Mesodermal cell (in vitro differentiated cells): ENCODE data around the gene CACNA1I.

Experiments
- H3K27ac ChIP-seq: 2 replicates; pipeline ENCODE4 v1.7.0; 2013; ENCODE audit warnings: mild to moderate bottlenecking, low read depth, low read length, moderate library complexity; ENCODE audit not compliant: severe bottlenecking
- H3K36me3 ChIP-seq: 2 replicates; pipeline ENCODE4 v1.7.1; 2013; ENCODE audit warnings: mild to moderate bottlenecking, low read length, moderate library complexity; ENCODE audit not compliant: control insufficient read depth, insufficient read depth
- H3K4me1 ChIP-seq: one replicate; pipeline ENCODE4 v1.7.1; 2013; ENCODE audit warnings: mild to moderate bottlenecking, low read length; ENCODE audit not compliant: insufficient read depth, control insufficient read depth, poor library complexity, severe bottlenecking
- H3K4me3 ChIP-seq: 2 replicates; pipeline ENCODE4 v1.7.0; 2013; ENCODE audit warnings: low read length, control low read depth, mild to moderate bottlenecking; ENCODE audit not compliant: insufficient read depth, poor library complexity, severe bottlenecking; ENCODE audit errors: extremely low read depth
- H3K9me3 ChIP-seq: 2 replicates; pipeline ENCODE4 v1.7.1; 2013; ENCODE audit warnings: mild to moderate bottlenecking, low read length, moderate library complexity; ENCODE audit not compliant: control insufficient read depth
- WGBS, 2 experiments: methylation state at CpG; one replicate each; pipeline ENCODE4 v1.1.5; 2013; ENCODE audit warnings: missing lambda C conversion rate in 2 of 2; ENCODE audit not compliant: insufficient coverage in 2 of 2; 5-methylcytosine and 5-hydroxymethylcytosine counted together

CACNA1I gene

DNA sequence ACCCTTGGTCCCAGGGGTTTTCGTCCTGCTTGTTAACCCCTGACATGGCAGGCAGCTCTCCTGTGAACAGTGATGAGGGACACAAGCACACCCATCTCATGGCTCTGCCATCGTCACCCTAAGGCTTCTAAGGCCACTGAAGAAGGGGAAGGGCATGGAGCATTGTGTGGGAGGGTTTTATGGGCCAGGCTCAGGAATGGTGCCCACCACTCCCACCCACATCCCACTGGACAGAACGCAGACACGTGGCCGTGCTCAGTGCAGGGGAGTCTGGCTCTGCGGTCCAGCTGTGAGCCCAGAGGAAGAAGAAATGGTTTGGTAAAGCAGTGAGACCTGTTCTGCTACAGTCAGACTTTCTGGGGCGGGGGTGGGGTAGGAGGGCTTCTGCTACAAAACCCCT lies 130.0 kb downstream of the CACNA1I start:
- 92% methylated on average over 5 of the region's 7 CpGs; no CpG with 5 or more reads in 1 of the 2 experiments for WGBS, 2 experiments
- H3K27ac ChIP-seq: no peak overlapping the region
- H3K9me3 ChIP-seq: no peaks in the 10 kb centered on the region
- H3K4me3 ChIP-seq: no peak overlapping the region
- H3K36me3 ChIP-seq: no peaks in the 10 kb centered on the region
- H3K4me1 ChIP-seq: no peaks in the 10 kb centered on the region

DNA sequence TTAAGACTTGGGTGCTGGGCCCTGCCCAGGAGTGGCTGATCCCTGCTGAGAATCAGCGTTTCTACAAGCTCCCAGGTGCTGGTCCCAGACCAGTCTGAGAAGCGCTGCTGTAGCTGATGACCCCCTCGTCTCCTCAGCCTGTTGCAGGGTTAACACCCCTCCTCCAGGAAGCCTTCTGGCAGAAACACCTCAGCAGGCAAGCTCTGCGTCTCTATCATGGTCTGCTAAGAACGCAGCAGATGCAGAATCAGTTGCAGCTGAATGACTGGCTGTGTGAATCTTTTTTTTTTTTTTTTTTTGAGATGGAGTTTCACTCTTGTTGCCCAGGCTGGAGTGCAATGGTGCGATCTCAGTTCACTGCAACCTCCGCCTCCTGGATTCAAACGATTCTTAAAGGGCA lies 132.5 kb downstream of the CACNA1I start:
- H3K9me3 ChIP-seq: no peaks in the 10 kb centered on the region
- 82 to 83% methylated on average over 6 to 8 of the region's 8 CpGs for WGBS, 2 experiments
- H3K4me1 ChIP-seq: no peaks in the 10 kb centered on the region
- H3K4me3 ChIP-seq: no peak overlapping the region
- no peak overlapping the region for H3K27ac ChIP-seq
- H3K36me3 ChIP-seq: no peaks in the 10 kb centered on the region

DNA sequence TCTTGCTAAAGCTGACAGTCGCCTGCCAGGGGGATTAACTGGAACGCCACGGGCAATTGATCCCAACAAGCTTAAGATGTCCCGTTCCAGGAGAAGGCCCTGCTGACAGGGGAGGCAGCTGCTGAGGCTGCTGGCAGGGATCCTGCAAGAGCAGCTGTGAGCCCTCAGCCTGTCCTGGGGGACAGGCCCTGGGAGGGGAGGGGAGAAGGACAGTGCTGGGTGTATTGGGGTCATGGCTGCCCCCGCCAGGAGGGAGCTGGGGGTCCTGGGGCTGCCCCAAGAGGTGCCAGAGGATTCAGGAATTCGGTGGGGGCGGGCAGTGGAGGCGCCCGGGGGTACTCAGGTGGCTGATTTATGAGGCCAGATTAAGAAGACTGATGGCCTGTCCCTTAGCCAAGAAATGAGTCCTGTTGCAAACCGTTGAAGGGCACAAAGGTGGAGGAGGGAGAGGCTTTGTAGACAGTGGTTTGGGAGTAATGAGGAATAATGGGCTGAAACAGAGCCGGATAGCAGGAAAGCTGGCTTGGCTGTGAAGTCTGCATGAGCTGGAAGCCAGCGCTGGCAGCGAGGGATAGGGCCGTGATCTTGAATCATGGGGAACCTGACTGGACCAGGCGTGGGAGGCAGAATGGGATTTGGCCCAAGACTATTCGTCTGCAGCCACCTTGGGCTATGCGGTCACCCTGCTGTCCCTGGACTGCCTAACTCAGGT lies 133.5 kb downstream of the CACNA1I start:
- 83 to 90% methylated on average over 17 of the region's 17 CpGs for WGBS, 2 experiments
- no peaks in the 10 kb centered on the region for H3K9me3 ChIP-seq
- no peaks in the 10 kb centered on the region for H3K36me3 ChIP-seq
- H3K4me1 ChIP-seq: peaks cover 2% of the 10 kb centered on the region
- H3K27ac ChIP-seq: no peak overlapping the region
- no peak overlapping the region for H3K4me3 ChIP-seq

DNA sequence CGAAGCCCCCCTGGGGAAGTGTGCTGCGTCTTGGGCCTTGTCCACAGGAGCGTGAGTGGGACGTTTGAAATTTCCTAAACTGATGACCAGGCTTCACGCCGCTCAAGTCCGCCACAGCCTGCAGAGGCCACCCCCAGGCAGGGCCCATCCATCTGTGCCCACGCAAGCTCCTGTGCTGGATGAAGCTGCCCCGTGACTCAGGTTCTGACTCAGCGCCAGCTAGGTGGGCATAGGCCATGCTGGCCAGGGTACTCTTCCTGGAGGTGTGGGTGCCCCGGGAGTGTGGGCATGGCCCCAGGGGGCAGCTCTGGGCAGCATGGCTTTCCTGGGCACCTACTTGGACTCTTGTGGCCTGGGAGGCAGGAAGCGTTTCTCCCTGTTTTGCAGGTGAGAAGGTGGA lies 134.8 kb downstream of the CACNA1I start:
- Histone ChIP-seq H3K36me3 (no peaks in the 10 kb centered on the region), H3K4me3 (no peak overlapping the region), H3K27ac (no peak overlapping the region), H3K4me1 (peaks cover 4% of the 10 kb centered on the region), H3K9me3 (no peaks in the 10 kb centered on the region)
- 92 to 97% methylated on average over 10 to 12 of the region's 12 CpGs for WGBS, 2 experiments

DNA sequence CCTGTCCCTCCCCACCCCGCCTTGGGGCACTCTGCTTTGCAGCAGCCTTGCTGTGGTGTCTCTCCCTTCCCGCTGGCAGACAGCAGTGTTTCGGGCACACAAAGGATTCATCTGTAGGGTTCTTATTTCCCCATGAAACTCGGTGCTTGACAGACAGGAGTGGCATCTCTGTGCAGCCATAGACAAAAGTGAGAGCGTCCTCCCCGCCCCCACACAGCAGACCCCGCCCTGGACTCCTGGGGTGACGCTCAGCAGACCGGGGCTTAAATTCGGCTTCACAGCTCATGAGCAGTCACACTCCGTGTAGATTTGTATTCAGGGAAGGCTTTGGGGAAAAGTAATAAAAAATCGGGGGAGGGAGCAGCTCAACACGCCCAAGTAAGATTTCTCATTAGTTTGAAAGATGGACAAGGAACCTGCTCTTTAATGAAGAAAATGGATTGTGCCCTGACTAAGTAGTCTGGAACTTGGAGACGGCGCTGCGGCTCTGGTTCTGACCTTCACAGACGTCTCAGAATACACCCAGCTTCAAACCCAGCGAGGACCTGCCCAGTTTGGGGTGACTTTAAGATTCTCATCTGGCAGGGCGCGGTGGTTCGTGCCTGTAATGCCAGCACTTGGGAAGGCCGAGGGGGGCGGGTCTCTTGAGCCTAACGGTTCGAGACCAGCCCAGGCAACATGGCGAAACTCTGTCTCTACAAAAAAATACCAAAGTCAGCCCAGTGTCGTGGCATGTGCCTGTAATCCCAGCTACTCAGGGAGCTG lies 136.0 kb downstream of the CACNA1I start:
- H3K9me3 ChIP-seq: no peaks in the 10 kb centered on the region
- H3K36me3 ChIP-seq: no peaks in the 10 kb centered on the region
- WGBS, 2 experiments: 77 to 80% methylated on average over 26 of the region's 27 CpGs
- H3K4me1 ChIP-seq: peaks cover 4% of the 10 kb centered on the region
- no peak overlapping the region for H3K27ac ChIP-seq
- H3K4me3 ChIP-seq: no peak overlapping the region

DNA sequence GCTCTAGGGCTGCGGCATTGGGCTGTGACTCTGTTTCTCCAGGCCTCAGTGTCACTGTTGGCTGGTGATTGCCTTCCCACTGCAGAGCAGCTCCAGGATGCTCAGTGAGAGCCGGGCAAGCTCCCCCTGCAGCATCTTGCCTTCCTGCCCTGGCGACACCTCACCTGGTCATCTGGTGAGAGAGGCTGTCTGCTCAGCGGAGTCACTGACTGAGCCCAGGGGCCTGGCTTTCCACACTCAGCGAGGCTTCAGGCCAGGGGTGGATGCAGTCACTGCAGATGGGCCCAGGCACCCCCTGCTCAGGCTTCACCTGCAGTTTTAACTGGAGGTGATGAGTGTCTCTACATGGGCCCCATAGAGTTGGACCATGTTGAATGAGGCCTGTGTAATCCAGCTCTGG lies 136.8 kb downstream of the CACNA1I start:
- no peak overlapping the region for H3K4me3 ChIP-seq
- H3K4me1 ChIP-seq: peaks cover 4% of the 10 kb centered on the region
- H3K27ac ChIP-seq: no peak overlapping the region
- WGBS, 2 experiments: 85 to 86% methylated on average over 5 of the region's 5 CpGs
- H3K36me3 ChIP-seq: no peaks in the 10 kb centered on the region
- no peaks in the 10 kb centered on the region for H3K9me3 ChIP-seq

DNA sequence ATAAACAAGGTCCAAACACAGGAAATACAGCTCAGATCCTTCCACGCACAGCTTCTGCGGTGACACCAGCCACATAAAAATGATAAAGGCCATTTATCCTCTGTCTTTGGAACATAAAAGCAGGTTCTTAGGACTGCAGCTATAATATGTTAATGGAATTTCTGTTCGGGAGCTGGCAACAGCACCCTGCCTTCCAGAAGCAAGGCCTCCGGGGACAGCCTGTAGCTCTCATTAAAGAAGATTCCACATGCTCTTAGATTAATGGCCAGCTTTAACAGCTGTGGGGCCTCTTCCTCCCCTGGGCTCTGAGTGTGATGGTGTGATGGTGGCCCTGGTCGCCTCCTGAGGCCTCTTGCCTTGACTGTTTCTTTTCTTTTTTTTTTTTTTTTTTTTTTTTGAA lies 137.3 kb downstream of the CACNA1I start:
- 92 to 97% methylated on average over 4 of the region's 5 CpGs for WGBS, 2 experiments
- Histone ChIP-seq H3K4me3 (no peak overlapping the region), H3K27ac (no peak overlapping the region), H3K4me1 (peaks cover 4% of the 10 kb centered on the region), H3K36me3 (no peaks in the 10 kb centered on the region), H3K9me3 (no peaks in the 10 kb centered on the region)

DNA sequence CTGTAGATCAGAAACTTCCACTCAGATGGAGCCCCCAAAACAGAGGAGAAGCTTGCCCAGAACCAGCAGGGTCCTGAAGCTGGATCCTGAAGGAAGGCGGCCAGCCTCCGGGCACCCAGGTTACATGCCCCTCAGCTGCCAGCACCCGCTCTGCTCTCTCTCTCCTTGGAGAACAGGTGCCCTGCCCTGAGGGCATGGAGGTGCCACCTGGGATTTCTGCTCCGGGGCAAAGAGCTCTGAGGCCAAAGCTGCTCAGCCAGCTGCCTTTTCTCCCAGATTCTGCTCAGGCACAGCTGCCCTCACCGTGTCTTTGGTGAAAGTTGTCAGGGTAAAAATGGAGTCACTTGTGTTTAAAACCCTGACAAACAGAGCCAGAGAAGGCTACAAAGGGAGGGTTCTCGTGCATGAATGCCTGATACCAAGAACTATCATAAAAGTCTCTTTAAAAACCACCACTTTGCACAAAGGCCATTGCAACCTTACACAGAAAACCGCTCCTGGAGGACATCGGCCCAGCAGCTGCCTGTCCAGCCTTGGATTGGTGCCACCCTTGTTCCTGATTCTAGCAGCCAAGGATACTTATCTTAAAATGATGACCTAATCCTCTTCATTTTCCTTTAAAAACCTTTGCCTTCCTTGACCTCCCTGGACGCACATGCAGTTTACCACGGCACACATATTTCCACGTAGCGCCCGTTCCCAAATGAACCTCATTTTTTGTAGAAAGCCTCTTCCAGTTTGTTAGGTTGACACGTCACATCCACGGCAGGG lies 140.0 kb downstream of the CACNA1I start:
- Histone ChIP-seq H3K4me1 (peaks cover 4% of the 10 kb centered on the region), H3K27ac (no peak overlapping the region), H3K9me3 (no peaks in the 10 kb centered on the region), H3K36me3 (no peaks in the 10 kb centered on the region), H3K4me3 (no peak overlapping the region)
- 86 to 95% methylated on average over 13 to 14 of the region's 15 CpGs for WGBS, 2 experiments

DNA sequence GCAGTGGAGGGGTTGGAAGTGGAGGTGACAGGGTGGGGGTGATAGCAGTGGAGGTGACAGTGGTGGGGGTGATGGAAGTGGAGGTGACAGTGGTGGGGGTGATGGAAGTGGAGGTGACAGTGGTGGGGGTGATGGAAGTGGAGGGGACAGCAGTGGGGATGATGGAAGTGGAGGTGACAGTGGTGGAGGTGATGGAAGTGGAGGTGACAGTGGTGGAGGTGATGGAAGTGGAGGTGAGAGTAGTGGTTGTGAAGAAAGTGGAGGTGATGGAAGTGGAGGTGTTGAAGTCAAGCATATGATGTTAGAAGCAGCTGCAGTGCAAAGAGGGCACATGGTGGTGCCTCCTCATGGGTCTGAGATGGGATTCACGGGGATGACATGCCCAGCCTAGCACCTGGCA lies 141.5 kb downstream of the CACNA1I start:
- 89% methylated on average over 1 of the region's 1 CpG; no CpG with 5 or more reads in 1 of the 2 experiments for WGBS, 2 experiments

DNA sequence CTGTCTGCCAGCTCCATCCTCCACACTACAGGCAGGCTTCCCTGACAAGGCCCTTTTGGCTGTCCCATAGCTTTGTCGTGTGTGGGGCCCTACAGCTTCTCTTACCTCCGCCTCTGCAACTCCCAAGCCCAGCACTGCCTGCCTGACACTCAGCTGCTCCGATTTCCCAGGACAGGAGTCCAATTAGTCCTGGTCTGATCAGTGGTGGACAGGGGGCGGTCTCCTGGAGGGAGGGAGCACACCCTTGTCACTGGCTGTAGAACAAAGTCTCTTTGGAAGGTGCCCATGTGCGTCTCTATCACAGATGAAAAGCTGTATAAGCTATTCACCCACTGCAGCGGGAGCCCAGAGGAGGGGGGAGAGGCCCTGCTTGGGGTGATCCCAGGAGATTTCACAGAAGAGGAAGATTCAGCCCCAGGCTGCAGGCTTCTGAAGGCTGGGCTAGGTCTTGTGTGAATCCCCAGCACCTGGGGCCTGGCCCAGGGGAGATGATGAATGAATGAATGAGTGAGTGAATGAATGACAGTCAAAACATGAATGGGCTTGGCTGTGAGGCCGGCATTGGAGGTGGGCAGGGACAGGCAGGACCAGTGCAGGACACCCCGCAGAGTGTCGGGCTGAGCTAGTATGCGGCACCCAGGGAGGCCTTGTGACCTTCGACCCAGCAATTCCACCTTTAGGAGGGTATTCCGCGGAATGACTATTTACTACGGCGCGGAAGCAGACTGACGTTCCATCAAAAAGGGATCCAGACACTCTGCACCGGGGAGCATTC lies 142.4 kb downstream of the CACNA1I start:
- Histone ChIP-seq H3K4me3 (no peak overlapping the region), H3K27ac (no peak overlapping the region), H3K9me3 (no peaks in the 10 kb centered on the region), H3K4me1 (peaks cover 4% of the 10 kb centered on the region), H3K36me3 (no peaks in the 10 kb centered on the region)
- WGBS, 2 experiments: 73 to 81% methylated on average over 16 to 17 of the region's 18 CpGs

More for the DNA sequence above, 141.5 kb downstream of the CACNA1I start:
- peaks cover 4% of the 10 kb centered on the region for H3K4me1 ChIP-seq
- H3K9me3 ChIP-seq: no peaks in the 10 kb centered on the region
- no peaks in the 10 kb centered on the region for H3K36me3 ChIP-seq
- H3K27ac ChIP-seq: no peak overlapping the region
- no peak overlapping the region for H3K4me3 ChIP-seq
